ENCODE measurements around the gene SPIRE2.
"Not testable (repeated sequence)": the region's sequence is repeated elsewhere in the genome, so short reads cannot be mapped to it uniquely, and the experiment has no call there.

- TF ChIP-seq POLR2A (IDR thresholded peaks at IDR 0.05; ENCODE audit: low read length); GATA1 (IDR thresholded peaks at IDR 0.05; ENCODE audit: low read depth, low read length): not testable (repeated sequence)
Measured at GRCh38 chr16:89836484-89836883, 8.2 kb downstream of the SPIRE2 start.
